Right lobe of liver (tissue), 4 donors: ENCODE data around the gene DYNLT2B.

Source experiments
- CTCF ChIP-seq, 4 donors: fragments of 200-600 bp in 3 of 4; fragments of 450-650 bp in 1 of 4; IDR thresholded peaks; one replicate each; pipeline versions ENCODE4 v1.5.1 to v1.8.0; 2016 to 2022; ENCODE audit warnings: antibody characterized with exemption in 4 of 4, mild to moderate bottlenecking in 2 of 4
- POLR2A ChIP-seq: fragments of 450-650 bp; IDR thresholded peaks from one replicate; pipeline ENCODE4 v1.6.1; 2017; ENCODE audit warnings: antibody characterized with exemption, mild to moderate bottlenecking
- donor health status: DM: no; HTN: no; CAD: no.
- donor health status: DM: no; HTN: no; CAD: no.
- donor health status: DM: no; HTN: yes; CAD: no.

DNA sequence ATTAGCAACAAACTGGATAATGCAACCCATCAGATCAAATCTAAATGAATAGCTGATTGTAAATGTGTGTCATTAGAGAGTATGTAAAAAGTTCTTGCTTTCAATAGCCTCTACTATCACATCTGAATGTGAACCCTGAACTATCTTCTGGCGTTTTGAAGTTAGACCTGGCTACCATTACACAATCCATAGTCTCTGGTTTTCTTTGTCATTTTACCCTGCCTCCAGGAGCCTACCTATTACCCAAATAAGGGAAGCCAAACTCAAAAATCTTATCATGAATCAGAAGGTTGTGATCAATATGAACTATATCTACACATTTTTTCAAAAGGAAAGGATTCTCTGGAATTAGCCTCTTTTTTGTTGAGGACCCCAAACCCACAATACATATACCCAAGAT lies 62.3 kb downstream of the DYNLT2B start:
- TF ChIP-seq CTCF (IDR thresholded peaks at IDR 0.05): no peak
- TF ChIP-seq POLR2A: no peak
